Left cardiac atrium (tissue), 4 donors: ENCODE data around the gene CASZ1. TPM values are rescaled to one million over a fixed set of nuclear protein-coding genes. Genes with fewer than 3 reads are reported as not detected.

Experiments used
- ATAC-seq, 2 donors: fragments of 200-7000 bp; cut with Tn5 transposase; one replicate each; pipeline ENCODE4 v1.9.1; 2020; ENCODE audit warnings: mild to moderate bottlenecking in 2 of 2, moderate library complexity in 2 of 2
- DNase-seq: peaks from one replicate; pipeline ENCODE4 v3.0.0-alpha.2; 2020
- intact Hi-C, 2 donors: fragments of 100-400 bp; cut with DNase I; formaldehyde crosslinking; loops; one replicate each; pipeline versions ENCODE4 v1.14.1 to v1.15.1; 2022 to 2023
- total RNA-seq, 2 donors: library from RNA; stranded (reverse); fragmentation: NEBNext Ultra II Directional; extraction: Animal tissue kit (Norgen Biotek cat#: 25700); gene quantifications; one replicate each; pipeline ENCODE4 v1.2.1, GENCODE V29; 2021
- donor health status: DM: no; HTN: yes; CAD: no.
- donor health status: DM: no; HTN: yes; CAD: no; lungs with severe emphysema.
- donor health status: DM: yes; HTN: yes; CAD: no.
- donor health status: Dilated cardiomyopathy.

The CASZ1 gene
- total RNA-seq, 2 donors from 2014 or later = 37.6 to 68.2 TPM

- ATAC-seq (peak in 1 of 2 donors; percentile 3), DNase-seq (no peak)
- intact Hi-C loops = no loop called here
Observed at GRCh38 chr1:10761503-10762152, 34.8 kb downstream of the CASZ1 start.

- intact Hi-C loops = no loop called here
- ATAC-seq (no peak), DNase-seq (no peak)
Observed at GRCh38 chr1:10760566-10761502, 35.6 kb downstream of the CASZ1 start.

- intact Hi-C loops = no loop called here
- DNase-seq (no peak), ATAC-seq (no peak)
Observed at GRCh38 chr1:10759413-10760200, 36.8 kb downstream of the CASZ1 start.

GRCh38 chr1:10756842-10757241 lies 39.6 kb downstream of the CASZ1 start:
- intact Hi-C loops = no loop called here
- peak in 1 of 2 donors; percentile 7 for ATAC-seq
- DNase-seq = no peak

GRCh38 chr1:10755970-10756521 lies 40.4 kb downstream of the CASZ1 start:
- DNase-seq (peak; percentile 81), ATAC-seq (peak; percentile 89 to 93)
- intact Hi-C loops = no loop called here

- DNase-seq (no peak), ATAC-seq (no peak)
- intact Hi-C loops = no loop called here
Observed at GRCh38 chr1:10754568-10755329, 41.7 kb downstream of the CASZ1 start.

GRCh38 chr1:10753299-10753698 lies 43.1 kb downstream of the CASZ1 start:
- intact Hi-C loops = no loop called here
- ATAC-seq (no peak), DNase-seq (no peak)

GRCh38 chr1:10751561-10752085 lies 44.8 kb downstream of the CASZ1 start:
- ATAC-seq (peak in 1 of 2 donors; percentile 9), DNase-seq (no peak)
- intact Hi-C loops = no loop called here

GRCh38 chr1:10751160-10751559 lies 45.3 kb downstream of the CASZ1 start:
- intact Hi-C loops = no loop called here
- no peak for ATAC-seq
- no peak for DNase-seq

- DNase-seq = peak; percentile 60
- ATAC-seq = peak; percentile 77 to 91
- intact Hi-C loops = loop anchor here in 1 of 2 donors (10.0 kb wide), 1 partner anchor 51 kb away; no protein-coding TSS in a partner anchor
Observed at GRCh38 chr1:10745886-10746455, 50.5 kb downstream of the CASZ1 start.

- DNase-seq (no peak), ATAC-seq (no peak)
- intact Hi-C loops = loop anchor here in 1 of 2 donors (10.0 kb wide), 1 partner anchor 51 kb away; no protein-coding TSS in a partner anchor
Observed at GRCh38 chr1:10745383-10745782, 51.1 kb downstream of the CASZ1 start.

- ATAC-seq (peak; percentile 42 to 47), DNase-seq (no peak)
- intact Hi-C loops = loop anchor here in 1 of 2 donors (10.0 kb wide), 1 partner anchor 50 kb away; no protein-coding TSS in a partner anchor
Observed at GRCh38 chr1:10744654-10745238, 51.7 kb downstream of the CASZ1 start.

- intact Hi-C loops = loop anchor here in 1 of 2 donors (10.0 kb wide), 1 partner anchor 49 kb away; no protein-coding TSS in a partner anchor
- DNase-seq (no peak), ATAC-seq (no peak)
Observed at GRCh38 chr1:10744029-10744428, 52.4 kb downstream of the CASZ1 start.

GRCh38 chr1:10741696-10742095 lies 54.8 kb downstream of the CASZ1 start:
- ATAC-seq (no peak), DNase-seq (no peak)
- intact Hi-C loops = loop anchor here in 1 of 2 donors (10.0 kb wide), 1 partner anchor 47 kb away; no protein-coding TSS in a partner anchor

- ATAC-seq (no peak), DNase-seq (no peak)
- intact Hi-C loops = loop anchor here in 1 of 2 donors (10.0 kb wide), 1 partner anchor 45 kb away; no protein-coding TSS in a partner anchor
Observed at GRCh38 chr1:10740123-10740522, 56.3 kb downstream of the CASZ1 start.

GRCh38 chr1:10739589-10739988 lies 56.9 kb downstream of the CASZ1 start:
- ATAC-seq (no peak), DNase-seq (no peak)
- intact Hi-C loops = loop anchor here in 1 of 2 donors (10.0 kb wide), 1 partner anchor 55 kb away; the partner anchor contains the start of gene CASZ1
